Measurements from ENCODE around the gene GPC6.

GPC6 gene

GRCh38 chr13:93951108-93951507, 724.5 kb downstream of the GPC6 start:
- DNase-seq, result no peak

GRCh38 chr13:93951951-93952350, 725.3 kb downstream of the GPC6 start:
- no peak for DNase-seq

GRCh38 chr13:93953841-93954240, 727.2 kb downstream of the GPC6 start:
- no peak for DNase-seq

GRCh38 chr13:93955904-93956303, 729.3 kb downstream of the GPC6 start:
- no peak for DNase-seq

GRCh38 chr13:93956426-93956825, 729.8 kb downstream of the GPC6 start:
- no peak for DNase-seq

- no peak for DNase-seq
Measured at GRCh38 chr13:93957371-93957770, 730.8 kb downstream of the GPC6 start.

GRCh38 chr13:93959796-93960533, 733.4 kb downstream of the GPC6 start:
- DNase-seq, result no peak

- no peak for DNase-seq
Measured at GRCh38 chr13:93963266-93964145, 736.9 kb downstream of the GPC6 start.

- DNase-seq, result no peak
Measured at GRCh38 chr13:93964146-93964512, 737.5 kb downstream of the GPC6 start.

- no peak for DNase-seq
Measured at GRCh38 chr13:93965587-93965986, 739.0 kb downstream of the GPC6 start.

- no peak for DNase-seq
Measured at GRCh38 chr13:93966267-93966936, 739.8 kb downstream of the GPC6 start.

GRCh38 chr13:93967286-93967685, 740.7 kb downstream of the GPC6 start:
- no peak for DNase-seq

GRCh38 chr13:93975242-93975641, 748.6 kb downstream of the GPC6 start:
- no peak for DNase-seq

GRCh38 chr13:93976528-93976927, 749.9 kb downstream of the GPC6 start:
- no peak for DNase-seq

- DNase-seq, result no peak
Measured at GRCh38 chr13:93977986-93978385, 751.4 kb downstream of the GPC6 start.

- DNase-seq, result no peak
Measured at GRCh38 chr13:93981426-93981977, 754.9 kb downstream of the GPC6 start.

- no peak for DNase-seq
Measured at GRCh38 chr13:93982179-93982918, 755.7 kb downstream of the GPC6 start.

GRCh38 chr13:93984052-93984451, 757.4 kb downstream of the GPC6 start:
- no peak for DNase-seq

GRCh38 chr13:93984876-93985275, 758.3 kb downstream of the GPC6 start:
- DNase-seq, result no peak

- no peak for DNase-seq
Measured at GRCh38 chr13:93987458-93987857, 760.9 kb downstream of the GPC6 start.

GRCh38 chr13:93991569-93991968, 765.0 kb downstream of the GPC6 start:
- no peak for DNase-seq

GRCh38 chr13:93996481-93996880, 769.9 kb downstream of the GPC6 start:
- no peak for DNase-seq

- no peak for DNase-seq
Measured at GRCh38 chr13:94006296-94006695, 779.7 kb downstream of the GPC6 start.

Measured in effector CD8-positive, alpha-beta T cell (primary cell).